ENCODE results near the gene ZNF30.
"Not testable (repeated sequence)": the region's sequence is repeated elsewhere in the genome, so short reads cannot be mapped to it uniquely, and the experiment has no call there.

DNA sequence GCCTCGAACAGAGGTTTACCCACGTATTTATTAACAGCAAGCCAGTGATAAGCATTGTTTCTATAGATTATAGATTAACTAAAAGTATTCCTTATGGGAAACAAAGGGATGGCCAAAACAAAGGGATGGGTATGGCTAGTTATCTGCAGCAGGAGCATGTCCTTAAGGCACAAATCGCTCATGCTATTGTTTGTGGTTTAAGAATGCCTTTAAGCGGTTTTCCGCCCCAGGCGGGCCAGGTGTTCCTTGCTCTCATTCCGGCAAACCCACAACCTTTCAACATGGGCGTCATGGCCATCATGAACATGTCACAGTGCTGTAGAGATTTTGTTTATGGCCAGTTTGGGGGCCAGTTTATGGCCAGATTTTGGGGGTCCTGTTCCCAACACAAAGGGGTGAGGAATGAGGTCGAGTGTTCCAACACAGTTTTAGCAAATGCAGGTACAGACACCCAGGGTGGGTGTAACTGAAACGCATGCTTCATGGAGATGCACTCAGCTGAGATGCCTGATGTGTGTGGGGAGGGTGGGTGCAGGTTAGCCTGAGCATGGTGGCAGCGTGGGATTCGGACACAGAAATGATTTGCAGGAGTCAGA, 43.6 kb downstream of the ZNF30 start:
- TF ChIP-seq EZH2 (IDR thresholded peaks at IDR 0.05; ENCODE audit: insufficient read depth, poor library complexity, severe bottlenecking); EZH2phosphoT487 (IDR thresholded peaks at IDR 0.05; ENCODE audit: insufficient read depth, low read depth): not testable (repeated sequence)

Measured in GM23248 (cell line).